Endothelial cell of umbilical vein (primary cell): Measurements from ENCODE around the gene C1QTNF8. TPM values are rescaled to one million over a fixed set of nuclear protein-coding genes. Genes with fewer than 3 reads are reported as not detected.

Experiments
- BruUV-seq: library from RNA; stranded (reverse); fragments of 400-500 nt; replicated peaks from 2 replicates; lab custom pipeline; 2021; lab: Mats Ljungman, UMichigan
- CTCF ChIA-PET: fragments of 300-600, 350-600 bp; sonication (Branson Sonifier 250); formaldehyde crosslinking; loops from one replicate; lab custom pipeline; 2021; ENCODE audit warnings: antibody characterized with exemption, inconsistent platforms; lab: Charles Lee
- POLR2A ChIA-PET: fragments of 300-600, 350-600 bp; sonication (Branson Sonifier 250); formaldehyde crosslinking; loops from one replicate; lab custom pipeline; 2021; ENCODE audit warnings: antibody characterized with exemption, inconsistent platforms; lab: Charles Lee
- DNase-seq: peaks from one replicate; pipeline ENCODE4 v3.0.0-alpha.2; 2011; ENCODE audit warnings: low read depth, low spot score
- FAIRE-seq: peaks from 2 replicates; lab custom pipeline; 2011; peaks lifted over from hg19 to GRCh38; lab: Jason Lieb, UNC
- H2AFZ ChIP-seq: 2 replicates; pipeline ENCODE4 v1.6.0; 2012; ENCODE audit warnings: low read depth, low read length, control low read depth, inconsistent platforms
- H3K27ac ChIP-seq: 2 replicates; pipeline ENCODE4 v1.5.1; 2011; ENCODE audit warnings: low read depth, mild to moderate bottlenecking, control low read depth, low read length, moderate library complexity; ENCODE audit not compliant: insufficient read depth
- H3K27me3 ChIP-seq, 2 experiments: 2 replicates each; pipeline versions ENCODE4 v1.6.0 to v1.6.1; 2011; ENCODE audit warnings: low read length in 2 of 2, mixed read lengths in 1 of 2; ENCODE audit not compliant: control insufficient read depth in 2 of 2, insufficient read depth in 2 of 2
- H3K36me3 ChIP-seq, 2 experiments: 2 replicates in 1 of 2; 3 replicates in 1 of 2; pipeline ENCODE4 v1.5.1; 2011; ENCODE audit warnings: low read length in 2 of 2, mild to moderate bottlenecking in 1 of 2, moderate library complexity in 1 of 2; ENCODE audit not compliant: control insufficient read depth in 2 of 2, insufficient read depth in 2 of 2; ENCODE audit errors: extremely low read depth in 1 of 2
- H3K4me1 ChIP-seq: 3 replicates; pipeline ENCODE4 v1.5.1; 2011; ENCODE audit warnings: mild to moderate bottlenecking, low read length; ENCODE audit not compliant: control insufficient read depth, insufficient read depth; ENCODE audit errors: extremely low read depth
- H3K4me2 ChIP-seq: 2 replicates; pipeline ENCODE4 v1.6.1; 2011; ENCODE audit warnings: low read length, control low read depth, mixed read lengths; ENCODE audit not compliant: insufficient read depth
- H3K4me3 ChIP-seq, 3 experiments: fragments of 200-600 bp in 1 of 3; sonication (generic), shearing (Covaris generic) in 1 of 3; replicated peaks in 1 of 3; 2 replicates each; pipeline ENCODE4 v1.5.1; 2011 to 2016; ENCODE audit warnings: control low read depth in 3 of 3, low read length in 3 of 3, mild to moderate bottlenecking in 2 of 3, inconsistent platforms in 1 of 3, low read depth in 1 of 3, moderate library complexity in 1 of 3; ENCODE audit not compliant: insufficient read depth in 1 of 3
- H3K79me2 ChIP-seq: 2 replicates; pipeline ENCODE4 v1.6.0; 2012; ENCODE audit warnings: low read length, inconsistent platforms; ENCODE audit not compliant: control insufficient read depth, insufficient read depth
- H3K9ac ChIP-seq: replicated peaks from 2 replicates; pipeline ENCODE3; 2011; ENCODE audit warnings: low read length, control low read depth; ENCODE audit not compliant: insufficient read depth; ENCODE audit errors: extremely low read depth
- H3K9me1 ChIP-seq: replicated peaks from 3 replicates; pipeline ENCODE4 v1.6.0; 2011; ENCODE audit warnings: mild to moderate bottlenecking, low read length; ENCODE audit not compliant: control insufficient read depth, insufficient read depth; ENCODE audit errors: extremely low read depth
- H3K9me3 ChIP-seq: replicated peaks from 2 replicates; pipeline ENCODE4 v1.5.1; 2012; ENCODE audit warnings: low read length, inconsistent platforms; ENCODE audit not compliant: control insufficient read depth, insufficient read depth
- H4K20me1 ChIP-seq: replicated peaks from 2 replicates; pipeline ENCODE3; 2011; ENCODE audit warnings: mild to moderate bottlenecking, low read length; ENCODE audit not compliant: control insufficient read depth, insufficient read depth; ENCODE audit errors: extremely low read depth
- CTCF ChIP-seq, 2 donors: IDR thresholded peaks; 1 replicate in 1 of 2; 2 replicates in 1 of 2; pipeline ENCODE4 v1.5.1; 2011; ENCODE audit warnings: low read length in 2 of 2, mild to moderate bottlenecking in 2 of 2, moderate library complexity in 2 of 2, control low read depth in 1 of 2, inconsistent platforms in 1 of 2, low read depth in 1 of 2; ENCODE audit not compliant: insufficient read depth in 1 of 2; ENCODE audit errors: extremely low read depth in 1 of 2
- EZH2 ChIP-seq: IDR thresholded peaks from 2 replicates; pipeline ENCODE4 v1.6.1; 2012; ENCODE audit warnings: borderline replicate concordance, low read depth, mild to moderate bottlenecking, moderate library complexity, low read length, inconsistent platforms; ENCODE audit not compliant: severe bottlenecking
- FOS ChIP-seq: IDR thresholded peaks from 2 replicates; pipeline ENCODE4 v1.6.1; 2011; ENCODE audit warnings: mild to moderate bottlenecking, low read length, moderate library complexity, borderline replicate concordance; ENCODE audit not compliant: insufficient read depth
- GATA2 ChIP-seq: IDR thresholded peaks from 2 replicates; pipeline ENCODE4 v1.7.0; 2011; ENCODE audit warnings: low read depth, mild to moderate bottlenecking, moderate library complexity, mixed read lengths, low read length; ENCODE audit not compliant: insufficient read length, insufficient read depth
- JUN ChIP-seq: IDR thresholded peaks from 2 replicates; pipeline ENCODE4 v1.6.1; 2011; ENCODE audit warnings: borderline replicate concordance, low read depth; ENCODE audit not compliant: insufficient read length, insufficient read depth
- MYC ChIP-seq: IDR thresholded peaks from one replicate; pipeline ENCODE4 v1.6.1; 2011; ENCODE audit warnings: mild to moderate bottlenecking, low read depth, low read length
- POLR2A ChIP-seq: IDR thresholded peaks from 2 replicates; pipeline ENCODE4 v1.6.1; 2012; ENCODE audit warnings: low read depth, mild to moderate bottlenecking, control low read depth, low read length
- POLR2AphosphoS5 ChIP-seq: IDR thresholded peaks from 2 replicates; pipeline ENCODE4 v1.6.1; 2012; ENCODE audit warnings: low read depth, mild to moderate bottlenecking, control low read depth, low read length, moderate library complexity; ENCODE audit not compliant: insufficient read depth
- dilution Hi-C: fragments of 300-500 bp; cut with MboI; formaldehyde crosslinking; loops from one replicate; pipeline ENCODE4 v1.15.0; 2019; ENCODE audit warnings: low sequenced_read_pairs; ENCODE audit not compliant: extremely low pct_ligation_motif_present
- intact Hi-C: fragments of 100-400 bp; cut with micrococcal nuclease; formaldehyde crosslinking; loops from one replicate; pipeline ENCODE4 v1.10.0; 2022
- polyA plus RNA-seq, 4 experiments: library from polyadenylated mRNA; depleted of rRNA in 3 of 4; stranded (reverse) in 3 of 4; unstranded in 1 of 4; fragments of >200 nt; gene quantifications; 2 replicates each; pipeline versions ENCODE4 v1.2.1 to v1.2.3, GENCODE V29; 2011 to 2012; ENCODE audit warnings: missing spikeins in 1 of 4
- total RNA-seq: library from RNA; stranded (reverse); gene quantifications from 2 replicates; pipeline ENCODE4 v1.2.3, GENCODE V29; 2021

The C1QTNF8 gene
- total and polyA plus RNA-seq, 2 donors (not counting 3 experiments of a cell fraction or from before 2014, with no cell fraction given), result not detected

DNA sequence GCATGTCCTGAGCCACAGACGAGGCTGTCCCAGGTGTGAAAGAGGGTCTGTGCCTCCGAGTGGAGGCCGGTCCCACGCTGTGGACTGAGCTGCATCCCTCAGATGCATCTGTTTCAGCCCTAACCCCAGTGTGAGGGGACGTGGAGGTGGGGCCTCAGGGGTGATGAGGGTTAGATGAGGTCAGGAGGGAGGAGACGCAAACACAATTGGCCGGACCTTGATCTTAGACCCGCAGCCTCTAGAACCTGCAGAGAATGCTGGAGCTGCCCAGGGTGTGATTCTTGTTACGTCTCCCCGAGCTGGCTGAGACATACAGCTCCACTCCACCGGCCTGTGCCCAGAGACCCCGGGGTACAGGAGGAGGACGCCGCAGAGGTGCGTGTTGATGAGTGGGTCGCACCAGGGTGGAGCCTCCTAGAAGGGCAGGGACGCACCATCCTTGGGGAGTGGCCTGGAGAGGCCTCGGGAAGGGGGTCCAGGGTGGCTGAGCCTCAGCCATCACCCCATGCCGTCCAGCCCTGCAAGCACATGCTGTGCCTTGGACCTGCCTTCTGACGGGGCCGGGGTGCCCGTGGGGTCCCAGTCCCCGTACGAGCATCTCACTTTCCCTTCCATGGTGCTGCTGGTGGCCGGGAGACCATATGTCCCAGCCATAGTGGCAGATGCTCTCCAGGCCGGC is 16.6 kb upstream of the C1QTNF8 start:
- H3K27me3 ChIP-seq, result no peaks in the 10 kb centered on the region

DNA sequence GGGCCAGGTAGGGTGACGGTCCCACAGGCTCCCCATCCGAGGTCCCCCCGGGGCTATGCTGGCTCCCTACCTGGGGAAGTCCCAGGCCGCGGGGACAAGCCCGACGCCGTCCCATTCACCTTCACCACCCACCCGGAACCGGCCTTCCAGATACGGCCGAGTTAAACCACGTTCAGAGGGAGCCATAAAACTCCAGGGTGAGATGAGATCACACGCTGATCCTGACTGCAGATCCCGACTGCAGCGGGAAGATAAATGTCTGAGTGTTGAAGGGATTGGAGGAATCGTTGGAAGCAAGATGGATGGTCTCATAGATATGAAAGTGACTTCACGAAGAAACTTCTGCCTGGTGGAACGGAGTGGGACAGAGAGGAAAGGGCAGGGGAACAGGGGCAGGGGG is 13.6 kb upstream of the C1QTNF8 start:
- FAIRE-seq, result no peak
- Histone ChIP-seq H3K27me3 (no peaks in the 10 kb centered on the region), H3K36me3 (no peaks in the 10 kb centered on the region), H3K4me1 (no peaks in the 10 kb centered on the region), H3K9ac (no peak overlapping the region), H2AFZ (no peak overlapping the region), H3K9me1 (no peaks in the 10 kb centered on the region), H3K27ac (no peak overlapping the region), H3K9me3 (no peaks in the 10 kb centered on the region), H3K79me2 (no peaks in the 10 kb centered on the region), H4K20me1 (no peaks in the 10 kb centered on the region), H3K4me2 (no peak overlapping the region), H3K4me3 (no peak overlapping the region)
- ChIA-PET CTCF (interaction anchor here (2.2 kb wide), 1 partner anchor 52 kb away, joined by 9 read pairs; no protein-coding TSS in a partner anchor), POLR2A (no interaction called here)
- dilution Hi-C loops (no loop called here), intact Hi-C loops (no loop called here)
- DNase-seq, result no peak
- TF ChIP-seq MYC, result no peak
- no peak for TF ChIP-seq EZH2
- TF ChIP-seq FOS, result no peak
- no peak for TF ChIP-seq POLR2AphosphoS5
- no peak for TF ChIP-seq GATA2
- TF ChIP-seq CTCF (IDR thresholded peaks at IDR 0.05; ENCODE audit: extremely low read depth in 1 of 2, insufficient read depth in 1 of 2, low read depth in 1 of 2, low read length in 2 of 2), result no peak
- BruUV-seq, result no TSS peak

More for the DNA sequence above, 16.6 kb upstream of the C1QTNF8 start:
- H3K4me2 ChIP-seq, result no peak overlapping the region
- CTCF ChIA-PET, result interaction anchor here (1.5 to 1.9 kb wide), 2 partner anchors 55 to 82 kb away, joined by 3 to 4 read pairs; no protein-coding TSS in a partner anchor
- FAIRE-seq (no peak), DNase-seq (no peak)
- H3K27ac ChIP-seq, result no peak overlapping the region
- H4K20me1 ChIP-seq, result no peaks in the 10 kb centered on the region
- intact Hi-C loops (no loop called here), dilution Hi-C loops (no loop called here)
- no peak for TF ChIP-seq POLR2A
- no peak for TF ChIP-seq GATA2
- no peak for TF ChIP-seq POLR2AphosphoS5
- TF ChIP-seq MYC, result no peak
- no peak for TF ChIP-seq JUN
- H3K36me3 ChIP-seq, result no peaks in the 10 kb centered on the region
- no peak overlapping the region for H2AFZ ChIP-seq
- H3K9me1 ChIP-seq, result no peaks in the 10 kb centered on the region
- POLR2A ChIA-PET, result no interaction called here
- H3K9ac ChIP-seq, result no peak overlapping the region
- H3K4me1 ChIP-seq, result no peaks in the 10 kb centered on the region
- H3K4me3 ChIP-seq, result no peak overlapping the region
- no peaks in the 10 kb centered on the region for H3K9me3 ChIP-seq
- no TSS peak for BruUV-seq
- no peaks in the 10 kb centered on the region for H3K79me2 ChIP-seq
